LHCN-M2 (cell line): ENCODE results near the gene IKZF1. TPM values are rescaled to one million over a fixed set of nuclear protein-coding genes. Genes with fewer than 3 reads are reported as not detected.

ENCODE experiments used
- DNase-seq: peaks from one replicate; pipeline ENCODE4 v3.0.0-alpha.2; 2012; ENCODE audit warnings: low read depth
- total RNA-seq: library from RNA; depleted of rRNA; stranded (reverse); fragments of >200 nt; gene quantifications from 2 replicates; pipeline ENCODE4 v1.2.3, GENCODE V29; 2014

The IKZF1 gene
- total RNA-seq, 1 experiment from 2014 or later, result not detected

- DNase-seq, result no peak
These were observed 105.6 kb downstream of the IKZF1 start for GRCh38 chr7:50409856-50410745.

- no peak for DNase-seq
These were observed 106.8 kb downstream of the IKZF1 start for GRCh38 chr7:50411332-50411731.

- DNase-seq, result no peak
These were observed 108.5 kb downstream of the IKZF1 start for GRCh38 chr7:50412973-50413372.

- DNase-seq, result no peak
These were observed 109.0 kb downstream of the IKZF1 start for GRCh38 chr7:50413561-50413960.

GRCh38 chr7:50415844-50416364 is 111.4 kb downstream of the IKZF1 start:
- DNase-seq, result no peak

GRCh38 chr7:50416527-50417182 is 112.1 kb downstream of the IKZF1 start:
- DNase-seq, result no peak

- DNase-seq, result peak; percentile 74
These were observed 113.6 kb downstream of the IKZF1 start for GRCh38 chr7:50418086-50418515.

- no peak for DNase-seq
These were observed 114.2 kb downstream of the IKZF1 start for GRCh38 chr7:50418526-50419290.

- no peak for DNase-seq
These were observed 116.5 kb downstream of the IKZF1 start for GRCh38 chr7:50421043-50421442.

GRCh38 chr7:50422858-50423257 is 118.3 kb downstream of the IKZF1 start:
- DNase-seq, result no peak

GRCh38 chr7:50423860-50424259 is 119.3 kb downstream of the IKZF1 start:
- no peak for DNase-seq

GRCh38 chr7:50425318-50425717 is 120.8 kb downstream of the IKZF1 start:
- DNase-seq, result no peak

- DNase-seq, result no peak
These were observed 121.9 kb downstream of the IKZF1 start for GRCh38 chr7:50426280-50427045.

- DNase-seq, result no peak
These were observed 123.0 kb downstream of the IKZF1 start for GRCh38 chr7:50427518-50427917.

GRCh38 chr7:50428911-50429310 is 124.4 kb downstream of the IKZF1 start:
- DNase-seq, result no peak

- DNase-seq, result no peak
These were observed 126.8 kb downstream of the IKZF1 start for GRCh38 chr7:50431316-50431715.

GRCh38 chr7:50431722-50432305 is 127.3 kb downstream of the IKZF1 start:
- no peak for DNase-seq

GRCh38 chr7:50436133-50436806 is 131.8 kb downstream of the IKZF1 start:
- DNase-seq, result peak; percentile 65

GRCh38 chr7:50446542-50446960 is 142.0 kb downstream of the IKZF1 start:
- peak; percentile 74 for DNase-seq

- DNase-seq, result no peak
These were observed 144.3 kb downstream of the IKZF1 start for GRCh38 chr7:50448823-50449222.
